ENCODE data around the gene RASSF1.
A peak's percentile ranks its signal among the peaks of the same experiment; 100 is the strongest.

Gene RASSF1, protein sequence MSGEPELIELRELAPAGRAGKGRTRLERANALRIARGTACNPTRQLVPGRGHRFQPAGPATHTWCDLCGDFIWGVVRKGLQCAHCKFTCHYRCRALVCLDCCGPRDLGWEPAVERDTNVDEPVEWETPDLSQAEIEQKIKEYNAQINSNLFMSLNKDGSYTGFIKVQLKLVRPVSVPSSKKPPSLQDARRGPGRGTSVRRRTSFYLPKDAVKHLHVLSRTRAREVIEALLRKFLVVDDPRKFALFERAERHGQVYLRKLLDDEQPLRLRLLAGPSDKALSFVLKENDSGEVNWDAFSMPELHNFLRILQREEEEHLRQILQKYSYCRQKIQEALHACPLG

DNA sequence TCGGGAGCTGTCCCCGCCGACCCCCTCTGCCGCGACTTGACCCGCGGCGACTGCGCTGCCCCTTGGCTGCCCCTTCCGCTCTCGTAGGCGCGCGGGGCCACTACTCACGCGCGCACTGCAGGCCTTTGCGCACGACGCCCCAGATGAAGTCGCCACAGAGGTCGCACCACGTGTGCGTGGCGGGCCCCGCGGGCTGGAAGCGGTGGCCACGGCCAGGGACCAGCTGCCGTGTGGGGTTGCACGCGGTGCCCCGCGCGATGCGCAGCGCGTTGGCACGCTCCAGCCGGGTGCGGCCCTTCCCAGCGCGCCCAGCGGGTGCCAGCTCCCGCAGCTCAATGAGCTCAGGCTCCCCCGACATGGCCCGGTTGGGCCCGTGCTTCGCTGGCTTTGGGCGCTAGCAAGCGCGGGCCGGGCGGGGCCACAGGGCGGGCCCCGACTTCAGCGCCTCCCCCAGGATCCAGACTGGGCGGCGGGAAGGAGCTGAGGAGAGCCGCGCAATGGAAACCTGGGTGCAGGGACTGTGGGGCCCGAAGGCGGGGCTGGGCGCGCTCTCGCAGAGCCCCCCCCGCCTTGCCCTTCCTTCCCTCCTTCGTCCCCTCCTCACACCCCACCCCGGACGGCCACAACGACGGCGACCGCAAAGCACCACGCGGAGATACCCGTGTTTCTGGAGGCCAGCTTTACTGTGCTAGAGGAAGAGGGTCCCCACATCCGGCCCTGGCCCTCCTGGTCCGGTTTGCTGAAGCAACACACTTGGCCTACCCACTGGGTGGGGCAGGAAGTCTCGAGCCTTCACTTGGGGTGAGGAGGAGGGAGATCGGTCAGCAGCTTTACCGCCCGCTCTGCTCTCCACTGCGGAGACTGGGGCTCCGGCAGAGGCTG lies at the start of gene RASSF1:
Gene RASSF1 (minus strand): TSS at position 389 of the 882 bp plus-strand sequence. CDS start 31 bp downstream, at position 358.
- peak; percentile 45 for DNase-seq

DNA sequence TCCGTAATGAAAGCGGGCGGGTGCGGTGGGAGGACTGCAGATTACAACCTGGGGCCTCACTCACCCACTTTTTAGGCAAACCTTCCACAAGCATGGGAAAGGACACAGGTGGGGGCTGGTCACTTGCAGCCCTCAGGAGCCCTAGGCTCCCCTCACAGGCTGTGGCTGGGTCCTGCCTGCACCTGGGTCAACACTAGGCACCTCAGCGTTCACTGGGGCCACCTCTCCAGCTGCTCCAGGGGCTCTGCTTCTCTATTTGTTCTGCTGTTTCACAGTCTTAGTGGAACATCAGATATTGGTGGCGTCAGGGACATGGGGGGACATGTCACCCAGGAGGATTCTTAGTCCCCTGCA lies 48.8 kb upstream of the RASSF1 start:
- DNase-seq = no peak

DNA sequence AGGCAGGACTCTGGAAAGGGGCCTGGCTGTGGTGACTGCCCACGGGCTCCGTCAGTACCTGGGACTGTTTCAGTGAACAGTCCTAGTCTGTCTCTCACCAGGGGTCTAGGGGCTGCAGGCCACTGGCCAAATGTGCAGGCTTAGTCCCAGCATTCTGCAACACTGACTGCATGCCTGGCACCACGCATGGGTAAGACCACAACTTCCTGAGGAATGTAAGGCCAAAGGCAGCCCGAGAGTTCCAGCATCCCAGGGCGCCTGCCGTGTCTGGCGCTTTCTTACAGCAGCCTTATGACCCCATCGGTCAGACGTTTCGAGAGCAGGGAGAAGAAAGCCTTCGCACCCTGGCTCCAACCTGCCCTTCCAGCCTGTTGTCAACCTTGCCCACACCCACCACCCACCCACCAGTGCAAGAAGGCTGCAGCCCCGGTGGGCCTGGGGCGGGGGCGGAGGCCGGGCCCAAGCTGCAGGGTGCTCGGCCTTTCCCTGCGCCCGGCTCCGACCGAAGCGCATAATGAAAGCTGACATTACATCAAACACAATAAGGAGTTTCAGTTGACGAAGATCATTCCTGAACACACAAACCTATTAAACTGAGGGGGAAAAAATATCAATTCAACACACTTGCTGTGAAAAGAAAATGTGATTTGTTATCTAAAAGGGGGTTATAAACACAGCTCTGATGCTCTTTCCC lies 48.2 kb upstream of the RASSF1 start:
- no peak for DNase-seq

DNA sequence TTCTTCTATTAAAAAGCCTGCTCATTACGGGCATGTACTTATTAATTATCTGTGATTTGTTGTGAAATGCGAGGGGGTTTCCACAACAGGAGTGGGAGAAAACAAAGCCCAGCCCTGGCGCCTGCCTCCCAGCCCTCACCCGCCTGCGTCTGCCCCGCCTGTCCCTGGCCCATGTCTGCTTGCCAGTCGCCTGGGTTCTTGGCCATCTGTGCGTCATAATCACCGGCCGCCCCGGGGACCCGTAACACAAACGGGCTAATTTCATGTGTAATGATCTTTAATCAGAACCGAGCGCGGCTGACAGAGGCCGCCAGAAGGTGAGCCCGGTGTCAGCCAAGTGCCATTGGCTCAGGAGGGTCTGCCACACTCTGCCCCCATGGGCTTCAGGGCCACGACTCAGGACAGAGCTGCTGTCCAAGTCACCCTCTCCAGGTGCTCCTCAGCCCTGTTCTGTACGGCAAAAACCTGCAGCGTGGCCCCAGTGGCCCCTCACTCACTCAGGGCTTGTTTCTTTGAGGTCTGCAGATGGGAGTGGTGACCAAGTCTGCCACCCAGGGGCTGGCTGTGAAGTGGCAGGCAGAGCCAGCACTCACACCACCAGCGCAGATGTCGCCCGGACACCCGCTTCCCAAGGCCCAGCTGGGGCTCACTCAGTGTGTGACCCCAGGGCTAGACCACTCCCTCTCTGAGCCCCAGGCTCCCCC lies 47.5 kb upstream of the RASSF1 start:
- no peak for DNase-seq

DNA sequence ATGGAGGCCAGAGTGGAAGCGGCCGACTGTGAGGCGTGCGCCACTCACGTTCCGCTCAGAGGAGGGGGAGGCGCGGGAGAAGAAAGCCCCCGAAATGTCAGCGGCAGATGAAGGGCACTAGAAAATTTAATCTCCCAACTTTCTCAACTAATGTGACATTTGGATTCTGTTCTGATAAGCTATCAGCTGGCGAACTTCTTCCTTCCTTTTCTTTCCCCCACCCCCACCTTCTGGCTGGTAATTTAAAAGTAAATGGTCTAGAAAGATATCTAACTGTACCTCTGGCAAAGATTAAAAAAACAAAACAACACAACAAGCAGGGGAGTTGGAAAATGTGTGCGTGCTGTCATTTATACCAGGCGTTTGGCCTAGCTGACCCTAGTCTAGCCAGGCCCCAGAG lies 45.1 kb upstream of the RASSF1 start:
- DNase-seq = no peak

DNA sequence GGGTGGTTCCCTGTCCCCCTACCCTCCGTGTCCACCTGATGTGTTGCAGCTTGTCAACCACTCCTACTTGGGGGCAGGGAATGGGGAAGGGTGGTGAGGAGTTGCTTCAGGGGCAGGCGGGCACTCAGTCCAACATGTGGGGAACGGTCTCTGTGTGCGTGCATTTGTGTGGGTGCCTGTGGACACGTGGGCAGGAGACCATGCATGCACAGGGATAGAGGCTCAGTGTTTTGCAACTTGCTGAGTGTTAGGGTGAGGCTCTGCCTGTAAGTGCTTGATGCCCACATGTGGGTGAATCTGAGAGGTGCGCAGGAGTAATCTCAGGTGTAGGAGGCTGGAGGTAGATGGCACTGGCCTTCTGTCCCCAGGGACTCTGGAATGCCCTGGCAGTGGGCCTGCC lies 43.1 kb upstream of the RASSF1 start:
- no peak for DNase-seq

DNA sequence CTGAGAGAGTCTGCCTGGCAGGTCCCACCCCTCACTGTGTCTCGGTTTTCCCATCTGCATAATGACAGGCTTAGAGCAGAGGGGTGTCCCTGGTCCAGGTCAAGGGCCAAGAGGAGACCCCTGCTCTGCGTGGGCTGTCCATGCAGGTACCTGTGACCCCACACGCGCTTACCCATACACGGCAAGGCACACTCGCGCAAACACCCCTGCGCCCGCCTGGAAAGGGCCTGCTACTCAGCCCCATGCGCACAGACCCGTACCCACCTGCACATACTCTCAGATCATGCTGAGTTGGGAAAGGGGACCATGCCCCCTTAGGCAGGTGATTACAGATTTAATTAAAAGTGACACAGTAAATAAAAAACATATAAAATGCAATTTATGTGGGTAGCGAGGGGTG lies 42.1 kb upstream of the RASSF1 start:
- DNase-seq = no peak

DNA sequence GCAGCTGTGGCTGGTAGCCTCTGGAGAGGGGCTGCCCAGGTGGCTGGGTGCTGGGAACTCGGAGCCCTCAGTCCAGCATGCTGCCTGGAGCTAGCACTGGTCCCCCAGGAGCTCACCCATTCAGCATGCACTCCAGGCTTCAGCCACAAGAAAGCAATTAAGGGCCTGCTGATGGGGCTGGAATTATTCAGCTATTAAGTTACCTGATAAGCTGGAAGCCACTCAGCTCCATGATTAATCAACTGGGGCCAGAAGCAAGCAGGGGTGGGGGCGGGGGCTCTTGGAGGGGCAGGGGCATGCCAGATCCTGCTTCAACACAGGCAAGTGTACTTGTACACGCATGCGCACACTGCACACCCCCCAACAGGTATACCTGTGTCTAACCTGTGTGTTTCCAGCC lies 40.7 kb upstream of the RASSF1 start:
- DNase-seq = no peak

DNA sequence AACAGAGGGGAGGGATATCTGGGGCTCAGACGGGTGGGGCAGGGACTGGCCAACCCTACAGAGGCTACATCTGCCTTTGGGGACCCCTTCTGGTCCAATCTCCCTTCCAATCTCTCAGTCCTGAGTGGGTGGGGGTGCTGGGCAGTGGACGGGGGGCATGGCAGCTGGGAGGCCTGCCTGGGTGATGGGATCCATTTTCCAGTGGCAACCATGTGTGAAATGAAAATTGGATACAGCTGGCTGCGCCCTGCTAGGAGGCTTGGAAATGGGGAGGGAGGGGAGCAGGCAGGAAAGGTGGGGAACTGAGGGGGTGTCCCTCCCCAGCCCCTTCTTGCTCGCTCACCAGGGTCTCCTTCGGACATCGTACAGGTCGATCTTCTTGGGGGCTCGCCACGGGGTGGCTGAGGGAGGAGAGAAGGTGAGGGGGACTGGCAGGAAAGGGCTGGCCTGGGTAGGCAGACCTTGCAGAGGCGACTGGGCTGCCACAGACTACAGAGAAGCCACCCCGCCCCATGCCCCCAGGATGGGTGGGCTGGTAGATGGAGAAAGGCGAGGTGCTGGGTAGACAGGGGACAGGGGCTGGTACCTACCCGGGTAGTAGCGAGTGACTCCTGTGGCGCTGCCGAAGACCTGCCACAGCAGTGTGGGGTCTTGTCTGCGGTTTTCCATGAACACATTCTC lies 39.9 kb upstream of the RASSF1 start:
- no peak for DNase-seq

DNA sequence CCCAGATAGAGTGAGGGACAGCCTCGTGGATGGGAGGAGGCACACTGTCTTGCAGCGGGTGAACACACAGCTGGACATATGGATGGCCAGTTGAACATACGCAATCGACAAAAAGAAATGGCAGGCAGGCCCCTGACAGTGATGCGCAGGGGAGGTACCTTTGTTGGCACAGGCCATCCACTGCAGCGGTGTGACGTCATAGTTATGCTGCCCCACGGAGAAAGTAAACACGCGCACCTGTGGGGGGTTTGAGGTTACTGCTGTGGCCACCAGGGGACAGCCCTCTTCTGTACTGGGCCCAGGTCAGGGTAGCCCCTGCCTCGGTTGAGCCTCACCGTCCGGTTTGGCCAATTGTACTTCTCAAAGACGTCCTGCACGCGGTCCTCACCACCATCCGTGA lies 38.1 kb upstream of the RASSF1 start:
- no peak for DNase-seq

DNA sequence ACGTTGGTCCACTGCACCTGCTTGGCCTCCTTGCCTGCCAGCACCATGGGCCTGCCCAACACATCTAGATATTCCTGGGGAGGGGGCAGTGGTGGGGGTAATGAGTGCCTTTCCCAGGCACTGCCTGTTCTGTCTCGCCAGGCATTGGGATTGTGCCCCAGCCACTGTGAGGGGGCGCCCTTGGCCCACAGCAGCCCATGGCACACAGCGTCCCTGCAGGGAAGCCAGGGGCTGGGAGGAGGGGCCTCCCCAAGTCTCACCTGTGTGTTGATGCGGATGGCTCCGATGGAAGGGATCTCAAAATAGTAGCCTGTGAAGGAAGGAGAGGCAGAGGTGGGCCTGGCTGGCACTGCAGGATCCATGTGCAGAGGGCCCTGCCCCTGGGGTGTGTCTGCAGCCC lies 37.4 kb upstream of the RASSF1 start:
- DNase-seq = no peak

DNA sequence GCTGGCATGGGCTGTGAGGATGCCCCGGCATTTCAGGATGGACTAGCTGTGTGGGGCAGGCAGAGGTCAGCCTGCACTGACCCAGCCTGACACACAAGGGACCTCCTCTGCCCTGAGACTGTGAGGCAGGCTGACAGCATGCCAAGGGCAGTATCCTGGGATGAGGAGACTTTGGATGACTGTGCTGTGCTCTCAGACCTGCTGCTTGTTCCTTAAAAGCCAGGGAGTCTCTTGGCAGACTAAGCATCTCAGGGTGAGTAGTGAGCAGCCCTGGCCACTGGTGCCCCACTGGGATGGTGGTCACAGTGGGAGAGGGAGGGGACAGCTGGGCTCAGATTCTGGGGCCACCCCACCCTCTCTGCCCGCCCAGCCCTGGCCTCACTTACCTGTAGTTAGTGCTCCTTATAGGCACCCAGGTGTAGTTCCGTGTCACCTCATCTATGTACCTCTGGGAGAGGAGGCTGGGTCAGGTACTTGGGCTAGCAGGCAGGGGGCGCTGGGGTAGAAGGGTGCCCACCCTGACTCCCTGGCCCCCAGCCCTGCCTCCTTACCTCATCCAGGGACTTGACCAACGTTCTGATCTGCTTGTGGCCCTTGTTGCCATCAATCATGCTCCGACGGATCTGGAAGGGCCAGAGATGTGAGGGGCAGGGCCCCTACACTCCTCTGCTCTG lies 34.8 kb upstream of the RASSF1 start:
- no peak for DNase-seq

DNA sequence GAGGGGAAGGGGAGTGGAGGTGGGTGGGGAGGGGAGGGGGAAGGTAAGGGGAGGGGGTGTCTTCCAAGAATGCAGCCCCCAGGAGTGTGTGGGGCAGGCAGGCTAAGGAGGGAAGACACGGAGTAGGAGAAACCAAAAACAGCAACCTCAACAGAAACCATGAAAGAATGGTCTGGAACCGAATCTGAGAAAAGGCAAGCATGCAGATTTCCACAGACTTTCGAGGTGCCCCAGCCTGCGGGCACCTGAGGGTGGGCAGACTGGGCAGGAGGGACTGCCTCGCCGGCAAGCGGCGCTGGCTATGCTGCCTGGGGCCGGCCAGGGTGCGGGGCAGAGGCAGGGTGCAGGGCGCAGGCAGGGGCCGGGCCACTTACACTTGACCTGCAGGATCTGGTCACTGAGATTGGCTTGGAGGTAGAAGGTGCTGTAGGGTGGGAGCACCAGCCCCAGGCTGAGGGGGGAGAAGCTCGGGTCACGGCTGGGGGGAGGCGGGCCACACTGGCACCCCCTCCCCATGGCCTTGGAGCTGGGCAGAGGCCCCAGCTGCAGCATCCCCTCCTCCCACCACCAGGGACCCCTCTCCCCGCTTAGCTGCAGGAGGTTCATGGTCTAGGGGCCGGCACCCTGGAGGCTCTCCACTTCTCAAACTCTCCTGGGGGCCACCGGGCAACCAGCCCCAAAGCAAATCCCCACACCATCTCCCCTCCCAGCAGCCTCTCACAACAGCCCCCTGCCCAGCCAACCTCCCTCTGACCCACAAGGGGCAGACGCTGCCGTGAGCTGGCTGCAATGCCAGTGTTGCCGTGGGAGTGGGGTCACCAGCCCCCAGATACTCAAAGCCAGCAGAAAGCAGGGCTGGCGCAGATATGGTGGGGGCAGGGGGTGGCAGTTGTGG lies 34.0 kb upstream of the RASSF1 start:
- DNase-seq = no peak

DNA sequence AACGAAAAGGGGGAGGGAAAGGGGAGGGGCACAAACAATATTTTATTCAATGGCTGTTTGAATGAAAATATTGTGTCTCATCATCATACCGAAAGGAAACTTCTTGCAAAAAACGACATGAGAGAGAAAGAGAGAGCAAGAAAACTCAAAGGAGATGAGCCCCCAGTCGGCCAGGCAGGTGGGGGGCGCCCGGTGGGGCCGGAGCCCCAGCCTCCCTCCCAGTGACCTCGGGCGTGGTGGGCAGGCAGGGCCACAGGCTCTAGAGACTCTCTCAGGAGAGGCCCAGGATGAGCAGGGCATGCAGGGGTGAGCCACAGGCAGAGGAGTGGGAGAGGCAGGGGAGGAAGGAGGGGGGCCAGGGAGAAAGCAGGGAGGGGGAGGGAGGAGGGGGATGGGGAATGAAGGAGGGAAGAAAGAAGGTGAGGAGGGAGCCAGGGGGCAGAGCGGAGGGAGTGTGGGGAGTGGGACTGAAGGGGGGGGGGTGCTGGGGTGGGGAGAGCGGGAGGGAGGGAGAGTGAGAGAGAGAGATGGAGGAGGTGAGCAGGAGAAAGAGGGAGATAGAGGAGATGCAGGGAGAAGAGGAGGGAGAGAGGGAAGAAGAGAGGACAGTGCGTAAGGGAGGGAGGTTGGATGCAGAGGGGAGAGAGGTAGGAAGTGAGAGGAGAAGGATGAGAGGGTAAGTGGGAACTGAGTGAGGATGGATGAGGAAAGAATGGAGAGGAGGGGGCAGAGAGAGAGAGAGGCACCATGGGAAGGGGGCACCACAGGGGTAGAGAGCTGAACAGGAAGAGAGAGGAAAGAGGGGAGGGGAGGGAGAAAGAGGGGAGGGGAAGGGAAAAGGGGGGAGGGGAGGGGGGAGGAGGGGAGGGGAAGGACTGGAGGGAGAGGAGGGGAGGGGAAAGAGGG lies 32.8 kb upstream of the RASSF1 start:
- no peak for DNase-seq

DNA sequence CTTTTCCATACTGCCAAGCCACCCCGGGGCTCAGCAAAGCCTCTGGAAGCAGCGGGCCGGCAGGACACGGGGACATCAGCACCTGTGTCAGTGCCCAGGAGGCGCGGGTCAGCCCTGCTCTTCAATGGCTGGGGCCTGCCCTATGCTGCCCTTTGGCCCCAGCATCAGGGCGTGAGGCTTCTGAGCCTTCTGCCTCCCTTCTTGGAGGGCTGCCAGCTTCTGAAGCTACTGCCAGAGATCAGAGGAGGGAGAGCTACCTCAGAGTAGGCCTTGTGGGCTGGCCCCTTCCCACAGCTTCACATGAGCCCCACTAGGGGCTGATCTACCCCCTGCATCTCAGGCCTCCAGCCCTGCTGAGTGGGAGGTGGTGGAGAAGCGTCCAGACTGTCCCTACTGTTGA lies 31.7 kb upstream of the RASSF1 start:
- DNase-seq = no peak

DNA sequence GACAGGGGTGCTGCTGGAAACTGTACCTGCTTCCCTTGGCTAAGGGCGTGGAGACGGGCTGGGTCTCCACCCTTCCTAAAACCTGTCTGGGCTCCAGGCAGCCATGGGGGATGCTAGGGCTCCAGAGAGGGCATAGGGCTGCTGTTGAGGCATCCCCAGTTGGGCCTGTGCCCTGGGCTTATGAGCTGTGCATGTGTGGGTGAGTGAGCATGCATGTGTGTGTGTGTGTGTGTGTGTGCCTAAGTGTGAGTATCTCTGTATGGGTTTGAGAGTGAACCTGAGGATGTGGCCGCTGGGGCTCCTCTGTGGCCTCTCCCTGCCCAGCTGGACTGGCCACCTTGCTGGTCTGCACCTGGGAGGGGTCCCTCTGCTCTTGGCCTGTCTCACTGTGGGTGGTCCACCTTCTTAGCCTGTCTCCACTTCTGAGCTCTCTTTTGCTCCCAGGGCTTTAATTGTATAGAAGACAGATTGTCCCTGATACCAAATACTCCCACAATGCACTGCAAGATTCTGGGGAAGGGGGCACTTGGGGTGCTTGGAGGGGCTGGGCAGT lies 30.6 kb upstream of the RASSF1 start:
- no peak for DNase-seq

DNA sequence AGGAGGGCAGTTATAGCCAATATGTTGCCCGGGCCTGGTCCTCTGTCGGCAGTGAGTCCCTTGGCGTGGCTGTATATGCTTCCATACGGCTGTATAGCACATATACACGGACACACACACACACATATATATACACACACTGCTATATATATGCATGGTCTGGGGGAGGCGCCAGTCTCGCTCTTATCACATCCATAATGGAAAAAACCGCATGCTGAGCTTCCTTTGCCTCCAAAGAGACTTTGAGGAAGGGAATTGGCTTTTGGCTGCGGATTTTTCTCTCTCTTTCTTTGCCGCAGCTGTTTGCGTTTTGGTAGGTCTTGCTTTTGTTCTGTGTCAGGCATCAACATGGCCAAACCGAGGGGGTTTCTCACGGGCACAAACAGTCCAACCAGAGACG lies 30.0 kb upstream of the RASSF1 start:
- no peak for DNase-seq

DNA sequence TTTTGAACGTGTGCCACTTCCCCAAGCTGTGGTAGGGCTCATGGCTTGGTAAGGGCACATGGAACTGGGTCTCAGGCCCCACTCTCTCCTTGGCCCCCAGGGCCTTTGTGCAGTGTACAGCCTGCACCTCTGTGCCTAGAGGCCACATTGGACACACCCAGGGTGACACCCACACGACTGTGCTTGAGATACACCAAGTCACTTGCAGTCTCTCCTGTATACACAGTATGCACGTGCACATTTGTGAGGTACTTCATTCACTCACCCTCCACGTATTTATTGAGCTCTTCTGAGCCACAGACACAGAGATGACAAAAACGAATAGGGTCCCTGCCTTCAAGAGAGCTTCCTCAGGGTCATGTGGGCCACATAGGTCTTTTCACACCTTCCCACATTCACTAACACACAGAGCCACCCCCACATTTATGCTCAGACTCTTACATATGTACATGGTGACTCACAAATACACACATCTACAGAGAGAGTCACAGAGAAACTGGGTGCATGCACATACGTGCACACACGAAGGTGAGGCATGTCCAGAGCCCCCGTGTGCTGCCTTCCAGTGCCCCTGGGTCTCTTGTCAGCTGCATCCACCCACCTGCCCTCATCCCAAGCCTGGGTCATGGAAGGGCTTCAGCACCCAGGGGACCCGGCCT lies 28.5 kb upstream of the RASSF1 start:
- no peak for DNase-seq

DNA sequence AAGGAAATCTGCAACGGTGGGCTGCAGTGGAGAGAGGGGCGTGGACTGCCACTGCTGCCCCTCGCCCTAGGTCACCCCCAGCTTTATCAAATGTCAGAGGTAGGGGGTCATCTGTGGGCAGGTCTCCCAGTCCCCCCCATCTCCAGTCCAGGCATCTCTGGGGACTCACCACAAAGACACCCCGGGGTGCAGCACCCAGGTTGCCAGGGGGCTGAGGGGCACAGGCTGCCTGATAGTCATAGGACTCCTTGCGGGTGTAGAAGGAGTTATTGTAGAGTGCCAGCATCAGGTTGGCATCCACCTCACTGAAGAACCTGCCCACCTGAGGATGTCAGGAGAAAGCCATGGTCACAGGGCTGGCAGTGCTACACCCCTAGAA lies 25.2 kb upstream of the RASSF1 start:
- DNase-seq = no peak
